Measurements from ENCODE around the gene CADM2. TPM values are rescaled to one million over a fixed set of nuclear protein-coding genes. Genes with fewer than 3 reads are reported as not detected.

CADM2 gene
- total RNA-seq, 4 donors from 2014 or later = 1.7 to 34.7 (median 7.9) TPM

- TF ChIP-seq, protein P1, sequence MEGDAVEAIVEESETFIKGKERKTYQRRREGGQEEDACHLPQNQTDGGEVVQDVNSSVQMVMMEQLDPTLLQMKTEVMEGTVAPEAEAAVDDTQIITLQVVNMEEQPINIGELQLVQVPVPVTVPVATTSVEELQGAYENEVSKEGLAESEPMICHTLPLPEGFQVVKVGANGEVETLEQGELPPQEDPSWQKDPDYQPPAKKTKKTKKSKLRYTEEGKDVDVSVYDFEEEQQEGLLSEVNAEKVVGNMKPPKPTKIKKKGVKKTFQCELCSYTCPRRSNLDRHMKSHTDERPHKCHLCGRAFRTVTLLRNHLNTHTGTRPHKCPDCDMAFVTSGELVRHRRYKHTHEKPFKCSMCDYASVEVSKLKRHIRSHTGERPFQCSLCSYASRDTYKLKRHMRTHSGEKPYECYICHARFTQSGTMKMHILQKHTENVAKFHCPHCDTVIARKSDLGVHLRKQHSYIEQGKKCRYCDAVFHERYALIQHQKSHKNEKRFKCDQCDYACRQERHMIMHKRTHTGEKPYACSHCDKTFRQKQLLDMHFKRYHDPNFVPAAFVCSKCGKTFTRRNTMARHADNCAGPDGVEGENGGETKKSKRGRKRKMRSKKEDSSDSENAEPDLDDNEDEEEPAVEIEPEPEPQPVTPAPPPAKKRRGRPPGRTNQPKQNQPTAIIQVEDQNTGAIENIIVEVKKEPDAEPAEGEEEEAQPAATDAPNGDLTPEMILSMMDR (IDR thresholded peaks at IDR 0.05) = no peak
- DNase-seq (ENCODE audit: low spot score) = no peak
- no peak for ATAC-seq (ENCODE audit: low FRiP score)
Measured at GRCh38 chr3:84983490-84983889, 24.7 kb downstream of the CADM2 start.

GRCh38 chr3:84984429-84984828 is 25.6 kb downstream of the CADM2 start:
- no peak for ATAC-seq (ENCODE audit: low FRiP score)
- TF ChIP-seq, protein P1 (IDR thresholded peaks at IDR 0.05) = no peak
- no peak for DNase-seq (ENCODE audit: low spot score)

DNA sequence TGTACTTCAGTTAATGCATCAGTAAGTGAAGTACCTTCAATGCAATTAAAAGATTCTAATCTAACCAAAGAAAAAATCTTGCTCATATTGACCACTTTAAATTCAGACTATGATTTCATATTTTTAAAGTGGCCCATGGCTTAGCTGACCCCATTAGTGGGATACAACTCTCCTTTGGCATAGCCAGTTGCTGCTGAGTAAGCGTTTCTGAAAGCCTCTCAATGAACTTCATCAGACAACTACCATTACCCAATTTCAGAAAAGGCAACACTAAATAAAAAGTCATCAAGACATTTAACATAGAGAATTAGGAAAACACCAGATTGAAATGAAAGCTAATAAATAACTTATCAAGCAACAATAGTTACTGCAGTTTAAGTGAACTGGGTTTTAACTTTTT is 27.0 kb downstream of the CADM2 start:
- ATAC-seq (ENCODE audit: low FRiP score) = no peak
- TF ChIP-seq, protein P1 (IDR thresholded peaks at IDR 0.05) = no peak

DNA sequence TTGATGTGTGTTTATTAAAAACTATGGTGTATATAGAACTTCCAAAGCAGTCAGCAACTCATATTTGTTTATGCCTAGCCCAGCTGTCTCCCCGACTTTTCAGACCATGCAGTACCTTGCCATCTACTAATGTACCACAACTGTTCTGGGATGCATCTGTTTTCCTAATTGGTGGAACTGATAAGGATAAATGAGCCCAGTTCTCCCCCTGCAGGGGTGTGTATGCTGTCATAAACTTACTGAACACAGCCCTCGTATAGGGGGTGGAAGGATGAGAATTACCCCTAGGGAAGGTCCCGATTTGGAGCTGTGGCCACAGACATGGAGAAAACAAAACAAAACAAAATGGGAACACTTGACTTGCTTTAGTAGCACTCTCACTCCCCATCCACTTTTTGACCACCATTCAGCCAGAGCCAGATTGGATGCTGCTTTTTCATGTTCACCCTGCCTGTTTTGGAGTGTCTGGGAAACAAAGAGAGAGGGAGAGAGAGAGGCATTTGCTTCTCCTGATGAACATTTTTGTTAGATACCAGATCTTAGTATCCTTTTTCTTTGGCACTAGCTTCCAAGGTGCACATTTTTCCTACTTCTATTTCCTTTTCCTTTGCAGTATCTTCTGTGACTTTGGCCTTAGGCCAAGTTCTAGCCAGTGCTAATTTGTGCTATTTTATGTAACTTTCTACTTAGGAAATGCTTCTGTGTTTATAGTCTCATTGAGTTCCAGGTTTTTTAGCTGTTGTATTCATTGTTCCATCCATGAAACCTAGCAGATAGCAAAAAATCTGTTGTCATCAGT is 29.1 kb downstream of the CADM2 start:
- TF ChIP-seq, protein P1 (IDR thresholded peaks at IDR 0.05) = no peak
- no peak for DNase-seq (ENCODE audit: low spot score)
- ATAC-seq (ENCODE audit: low FRiP score) = no peak

More for the DNA sequence above, 27.0 kb downstream of the CADM2 start:
- DNase-seq (ENCODE audit: low spot score) = no peak

- DNase-seq (ENCODE audit: low spot score) (no peak), ATAC-seq (ENCODE audit: low FRiP score) (no peak)
- TF ChIP-seq, protein P1 (IDR thresholded peaks at IDR 0.05) = no peak
Measured at GRCh38 chr3:84989102-84989501, 30.3 kb downstream of the CADM2 start.

DNA sequence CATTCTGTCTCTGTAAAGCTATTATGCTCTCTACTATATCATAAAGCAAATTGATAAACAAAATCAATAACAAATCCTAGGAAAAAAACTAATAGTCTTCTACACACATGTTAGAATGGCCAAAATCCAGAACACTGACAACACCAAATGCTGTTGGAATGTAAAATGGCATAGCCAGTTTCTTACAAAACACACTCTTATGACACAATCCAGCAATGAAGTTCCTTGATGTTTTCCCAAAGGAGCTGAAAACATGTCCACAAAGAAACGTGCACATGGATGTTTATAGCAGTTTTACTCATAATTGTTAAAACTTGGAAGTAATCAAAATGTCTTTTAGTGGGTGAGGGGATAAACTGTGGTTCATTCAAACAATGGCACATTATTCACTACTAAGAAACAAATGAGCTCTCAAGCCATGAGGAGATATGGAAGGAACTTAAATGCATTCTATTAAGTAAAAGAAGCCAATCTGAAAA is 32.7 kb downstream of the CADM2 start:
- ATAC-seq (ENCODE audit: low FRiP score) = no peak
- no peak for DNase-seq (ENCODE audit: low spot score)
- TF ChIP-seq, protein P1 (IDR thresholded peaks at IDR 0.05) = no peak

DNA sequence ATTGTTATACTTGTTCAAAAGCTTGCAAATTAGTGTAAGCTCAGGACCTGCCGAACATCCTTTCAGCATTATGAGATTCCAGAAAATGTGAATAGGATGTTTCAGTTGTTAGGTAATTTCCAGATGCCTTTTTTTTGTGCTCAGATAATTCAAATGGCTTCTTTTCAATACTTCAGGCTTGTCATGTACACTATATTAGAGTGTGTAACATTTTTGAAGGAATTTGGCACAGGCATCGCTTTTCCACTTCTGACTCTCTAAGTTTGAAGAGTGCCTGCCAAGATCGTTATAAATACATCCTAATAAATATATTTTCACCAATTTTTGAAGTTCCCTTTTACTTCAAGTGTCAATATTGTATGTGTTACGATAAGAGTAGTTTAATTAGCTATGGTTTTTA is 35.2 kb downstream of the CADM2 start:
- no peak for ATAC-seq (ENCODE audit: low FRiP score)
- no peak for DNase-seq (ENCODE audit: low spot score)
- TF ChIP-seq, protein P1 (IDR thresholded peaks at IDR 0.05) = no peak

Data from omental fat pad (tissue), 4 donors.